ENCODE results near the gene OSBPL5.

- TF ChIP-seq ZNF214 (tag by site-specific recombination; IDR thresholded peaks at IDR 0.05; ENCODE audit: borderline replicate concordance) (no peak), ZNF114 (tag by site-specific recombination; IDR thresholded peaks at IDR 0.05) (no peak), HOXA7 (CRISPR knock-in tag; IDR thresholded peaks at IDR 0.05; ENCODE audit: borderline replicate concordance) (no peak), ZFP41 (tag by site-specific recombination; IDR thresholded peaks at IDR 0.05; ENCODE audit: borderline replicate concordance) (no peak), CTCF (tag by site-specific recombination; IDR thresholded peaks at IDR 0.05) (no peak), ZNF174 (tag by site-specific recombination; IDR thresholded peaks at IDR 0.05) (no peak), ZNF18 (tag by site-specific recombination; IDR thresholded peaks at IDR 0.05) (no peak), ZNF792 (tag by site-specific recombination; IDR thresholded peaks at IDR 0.05) (no peak), MZF1 (tag by site-specific recombination; IDR thresholded peaks at IDR 0.05; ENCODE audit: borderline replicate concordance) (no peak), KLF10 (tag by site-specific recombination; IDR thresholded peaks at IDR 0.05) (no peak), PBX3 (CRISPR knock-in tag; IDR thresholded peaks at IDR 0.05) (no peak), ZNF423 (tag by site-specific recombination; IDR thresholded peaks at IDR 0.05) (no peak), ZNF560 (tag by site-specific recombination; IDR thresholded peaks at IDR 0.05; ENCODE audit: borderline replicate concordance) (no peak)
Measured at GRCh38 chr11:3161720-3162409, 3.2 kb downstream of the OSBPL5 start.

All from HEK293 (cell line).